ENCODE results near the gene ABLIM3. TPM values are rescaled to one million over a fixed set of nuclear protein-coding genes. Genes with fewer than 3 reads are reported as not detected.

ABLIM3 gene
- total and polyA plus RNA-seq, 5 donors = 81.3 to 185 (median 159) TPM

DNA sequence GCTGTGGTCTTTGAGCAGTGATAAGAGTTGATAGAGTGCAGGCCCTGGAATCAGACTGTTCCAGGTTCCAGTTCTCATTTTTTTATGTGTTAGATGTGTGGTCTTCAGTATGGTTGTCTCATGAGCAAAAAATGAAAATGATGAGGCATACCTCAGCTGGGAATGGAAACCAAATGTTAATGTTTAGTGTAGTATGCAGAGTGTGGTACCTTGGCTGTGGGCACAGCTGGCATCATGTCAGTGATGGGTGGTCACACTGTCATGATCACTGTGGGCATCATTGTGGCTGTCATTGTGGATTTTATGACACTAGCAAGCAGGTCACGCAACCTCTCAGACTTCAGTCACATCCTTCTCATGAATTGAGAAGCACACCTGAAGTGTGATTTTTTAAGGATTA, 6.4 kb downstream of the ABLIM3 start:
- ATAC-seq (no peak), DNase-seq (no peak)
- Histone ChIP-seq H3K27me3 (ENCODE audit: control insufficient read depth, insufficient read depth) (no peaks in the 10 kb centered on the region), H3K9me3 (ENCODE audit: control insufficient read depth, low read length) (no peaks in the 10 kb centered on the region), H3K27ac (ENCODE audit: low read length) (peak overlapping the region; percentile 87), H3K4me1 (ENCODE audit: control insufficient read depth, insufficient read depth, low read length) (peaks cover 26% of the 10 kb centered on the region), H3K4me3 (ENCODE audit: low read length) (no peak overlapping the region)
- intact Hi-C loops (cut with DNase I) = no loop called here
- WGBS = 97% methylated on average over 1 of the region's 1 CpG

DNA sequence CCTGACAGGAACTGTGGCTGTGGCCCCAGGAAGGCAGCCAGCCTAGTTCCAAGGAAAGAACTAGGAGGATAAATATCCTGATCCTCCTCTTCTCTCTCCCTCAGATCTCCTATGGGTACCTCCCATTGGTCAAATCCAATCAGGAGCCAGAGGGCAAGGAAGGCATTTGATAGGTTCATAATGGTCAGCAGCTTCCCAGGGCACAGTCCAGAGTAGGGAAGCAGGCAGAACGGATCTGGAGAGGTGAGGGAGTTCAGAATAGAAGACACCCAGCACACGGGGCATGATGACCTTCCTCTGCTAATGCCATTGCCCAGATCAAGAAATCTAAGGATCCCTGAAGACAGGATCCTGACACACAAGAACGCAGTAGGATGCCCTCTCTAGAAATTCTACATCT, 8.6 kb downstream of the ABLIM3 start:
- Histone ChIP-seq H3K9me3 (ENCODE audit: control insufficient read depth, low read length) (no peaks in the 10 kb centered on the region), H3K27ac (ENCODE audit: low read length) (peak overlapping the region; percentile 86), H3K4me3 (ENCODE audit: low read length) (no peak overlapping the region), H3K27me3 (ENCODE audit: control insufficient read depth, insufficient read depth) (no peaks in the 10 kb centered on the region), H3K4me1 (ENCODE audit: control insufficient read depth, insufficient read depth, low read length) (peaks cover 36% of the 10 kb centered on the region)
- ATAC-seq = peak; percentile 34 to 65
- WGBS = 39% methylated on average over 3 of the region's 3 CpGs
- intact Hi-C loops (cut with DNase I) = no loop called here
- no peak for DNase-seq

DNA sequence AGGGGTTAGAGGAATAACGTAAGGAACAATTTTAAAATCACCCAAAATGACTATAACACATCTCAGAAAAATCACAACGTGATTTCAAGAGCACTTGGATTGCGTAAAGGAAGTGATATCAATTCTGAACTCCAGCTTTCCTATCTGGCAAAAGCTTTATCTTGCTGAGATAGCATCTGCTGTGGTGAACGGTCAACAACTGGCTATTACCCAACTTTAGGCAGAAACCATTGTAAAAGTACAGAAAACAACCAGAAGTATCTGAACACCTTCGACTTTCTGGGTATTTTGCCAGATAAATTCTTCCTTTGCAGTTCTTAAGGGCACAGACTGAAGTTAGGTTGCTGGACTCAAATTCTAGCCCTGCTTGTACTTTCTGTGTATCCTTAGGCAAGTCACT, 9.2 kb downstream of the ABLIM3 start:
- Histone ChIP-seq H3K4me1 (ENCODE audit: control insufficient read depth, insufficient read depth, low read length) (peaks cover 42% of the 10 kb centered on the region), H3K9me3 (ENCODE audit: control insufficient read depth, low read length) (no peaks in the 10 kb centered on the region), H3K4me3 (ENCODE audit: low read length) (no peak overlapping the region), H3K27ac (ENCODE audit: low read length) (peak overlapping the region; percentile 51), H3K27me3 (ENCODE audit: control insufficient read depth, insufficient read depth) (no peaks in the 10 kb centered on the region)
- ATAC-seq = peak; percentile 5 to 42
- no peak for DNase-seq
- intact Hi-C loops (cut with DNase I) = no loop called here
- WGBS = 11% methylated on average over 5 of the region's 5 CpGs

DNA sequence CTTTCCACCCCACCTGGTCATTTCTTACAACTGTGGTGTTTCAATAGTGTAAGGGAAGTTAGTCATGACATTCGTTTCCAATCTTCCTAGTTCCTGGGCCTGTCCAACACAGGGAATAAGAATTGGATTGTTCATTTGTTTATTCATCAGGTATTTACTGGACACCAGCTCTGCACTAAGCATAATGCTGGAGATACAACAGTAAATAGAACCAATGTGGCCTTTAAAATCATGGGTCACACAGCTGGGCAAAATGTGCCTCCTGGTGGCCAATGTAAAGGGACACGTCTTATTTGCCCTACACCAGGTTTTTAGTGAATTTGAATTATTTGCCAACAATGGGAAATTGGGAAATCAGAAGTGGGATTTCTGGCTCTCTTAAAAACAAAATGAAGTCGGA, 10.4 kb downstream of the ABLIM3 start:
- Histone ChIP-seq H3K9me3 (ENCODE audit: control insufficient read depth, low read length) (no peaks in the 10 kb centered on the region), H3K27me3 (ENCODE audit: control insufficient read depth, insufficient read depth) (no peaks in the 10 kb centered on the region), H3K4me1 (ENCODE audit: control insufficient read depth, insufficient read depth, low read length) (peaks cover 48% of the 10 kb centered on the region), H3K4me3 (ENCODE audit: low read length) (no peak overlapping the region), H3K27ac (ENCODE audit: low read length) (peak overlapping the region; percentile 94)
- DNase-seq (no peak), ATAC-seq (no peak)
- intact Hi-C loops (cut with DNase I) = no loop called here
- WGBS = 65% methylated on average over 3 of the region's 3 CpGs

DNA sequence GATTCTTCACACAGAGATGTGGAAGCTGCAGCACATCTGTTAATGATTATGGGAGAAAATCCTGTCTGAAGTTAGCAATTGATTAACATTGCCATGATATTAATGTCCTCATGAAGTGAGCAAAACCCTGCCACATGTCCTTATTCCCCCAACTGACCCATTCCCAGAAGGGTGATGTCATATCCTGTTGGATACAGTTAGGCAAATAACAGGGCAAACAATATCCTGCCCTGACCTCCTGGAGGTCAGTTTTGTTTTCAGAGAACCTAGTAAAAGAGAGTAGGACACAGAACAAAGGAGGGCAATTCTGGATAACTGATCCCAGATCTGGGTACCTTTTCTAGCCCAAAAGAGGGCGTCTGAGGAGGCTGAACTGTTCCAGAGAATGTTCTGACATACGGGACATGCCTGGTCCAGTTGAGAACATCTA, 11.0 kb downstream of the ABLIM3 start:
- ATAC-seq (peak; percentile 25 to 53), DNase-seq (no peak)
- Histone ChIP-seq H3K4me3 (ENCODE audit: low read length) (no peak overlapping the region), H3K9me3 (ENCODE audit: control insufficient read depth, low read length) (no peaks in the 10 kb centered on the region), H3K27me3 (ENCODE audit: control insufficient read depth, insufficient read depth) (no peaks in the 10 kb centered on the region), H3K4me1 (ENCODE audit: control insufficient read depth, insufficient read depth, low read length) (peaks cover 48% of the 10 kb centered on the region), H3K27ac (ENCODE audit: low read length) (peak overlapping the region; percentile 97)
- intact Hi-C loops (cut with DNase I) = no loop called here
- WGBS = 50% methylated on average over 2 of the region's 2 CpGs

DNA sequence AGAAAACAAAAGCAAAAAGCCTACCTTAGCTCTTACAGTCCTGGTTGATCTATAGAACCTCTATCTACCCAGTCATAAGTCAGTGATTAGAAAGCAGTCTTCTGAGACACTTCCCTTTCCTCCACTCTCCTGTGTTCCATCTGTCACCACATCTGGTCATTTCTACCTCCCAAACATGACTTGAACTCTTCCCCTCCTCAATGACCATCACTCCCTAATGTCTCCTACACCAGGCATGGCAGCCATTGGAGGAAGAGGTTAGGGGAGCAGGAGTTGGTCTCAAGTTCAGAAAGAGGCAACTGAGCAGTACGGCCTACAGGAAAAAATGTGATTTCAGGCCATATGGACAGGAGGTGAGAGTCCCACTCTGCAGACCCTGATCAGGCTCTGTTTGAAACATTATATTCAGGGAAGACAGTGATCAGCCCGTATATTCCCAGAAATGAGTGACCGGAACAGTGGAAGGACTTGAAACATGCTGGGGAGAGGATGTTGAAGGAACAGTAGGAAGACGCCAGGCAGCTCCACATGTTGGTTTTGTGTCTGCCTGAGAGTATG, 12.0 kb downstream of the ABLIM3 start:
- ATAC-seq (no peak), DNase-seq (no peak)
- Histone ChIP-seq H3K27ac (ENCODE audit: low read length) (peak overlapping the region; percentile 92), H3K4me1 (ENCODE audit: control insufficient read depth, insufficient read depth, low read length) (peaks cover 42% of the 10 kb centered on the region), H3K4me3 (ENCODE audit: low read length) (no peak overlapping the region), H3K27me3 (ENCODE audit: control insufficient read depth, insufficient read depth) (no peaks in the 10 kb centered on the region), H3K9me3 (ENCODE audit: control insufficient read depth, low read length) (no peaks in the 10 kb centered on the region)
- intact Hi-C loops (cut with DNase I) = no loop called here
- WGBS = 84% methylated on average over 4 of the region's 4 CpGs

DNA sequence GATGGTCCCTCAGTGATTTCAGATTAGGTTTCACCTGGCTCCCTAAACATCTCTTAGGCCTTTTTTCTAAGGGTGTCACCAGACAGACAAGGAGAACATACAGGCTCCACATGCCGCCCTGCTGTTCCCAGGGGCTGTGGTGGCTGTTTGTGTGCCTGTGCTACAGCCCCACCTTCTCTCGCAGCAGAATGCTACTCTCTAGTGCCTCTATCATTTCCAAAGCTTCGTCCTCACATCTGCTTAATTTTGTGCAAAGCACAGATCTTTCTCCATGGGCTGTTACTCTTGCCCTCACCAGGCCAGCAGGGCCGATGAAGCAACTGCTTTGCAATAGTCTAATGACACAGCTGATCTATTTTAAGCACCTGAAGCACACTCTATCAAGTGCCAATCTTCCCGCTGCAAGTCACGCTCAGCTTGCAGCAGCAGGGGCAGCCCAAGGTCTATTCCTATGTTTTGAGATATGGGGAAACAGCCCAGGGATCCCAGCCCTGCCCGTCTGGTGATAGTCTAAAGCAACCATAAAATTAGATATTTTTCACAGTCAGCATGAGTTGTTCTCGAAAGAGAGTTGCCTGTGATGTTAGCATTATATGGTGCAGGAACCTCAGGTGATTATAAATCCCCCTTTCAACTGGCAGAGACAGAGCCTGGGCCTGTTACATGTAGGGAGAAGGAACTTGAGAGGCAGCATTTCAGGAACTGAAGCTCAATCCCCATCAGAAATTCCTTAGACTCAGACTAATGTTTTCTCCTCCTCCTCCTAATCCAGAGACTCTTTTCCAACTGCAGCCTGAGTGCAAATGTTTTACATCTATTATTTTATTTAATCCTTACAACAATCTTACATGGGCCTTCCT, 12.7 kb downstream of the ABLIM3 start:
- no peak overlapping the region for H3K4me3 ChIP-seq (ENCODE audit: low read length)
- ATAC-seq (peak; percentile 75 to 78), DNase-seq (peak; percentile 58 to 79 (median 76))
- no peaks in the 10 kb centered on the region for H3K9me3 ChIP-seq (ENCODE audit: control insufficient read depth, low read length)
- WGBS = 38% methylated on average over 8 of the region's 8 CpGs
- no peaks in the 10 kb centered on the region for H3K27me3 ChIP-seq (ENCODE audit: control insufficient read depth, insufficient read depth)
- H3K27ac ChIP-seq (ENCODE audit: low read length) = peak overlapping the region; percentile 92
- intact Hi-C loops (cut with DNase I) = no loop called here
- H3K4me1 ChIP-seq (ENCODE audit: control insufficient read depth, insufficient read depth, low read length) = peaks cover 37% of the 10 kb centered on the region

DNA sequence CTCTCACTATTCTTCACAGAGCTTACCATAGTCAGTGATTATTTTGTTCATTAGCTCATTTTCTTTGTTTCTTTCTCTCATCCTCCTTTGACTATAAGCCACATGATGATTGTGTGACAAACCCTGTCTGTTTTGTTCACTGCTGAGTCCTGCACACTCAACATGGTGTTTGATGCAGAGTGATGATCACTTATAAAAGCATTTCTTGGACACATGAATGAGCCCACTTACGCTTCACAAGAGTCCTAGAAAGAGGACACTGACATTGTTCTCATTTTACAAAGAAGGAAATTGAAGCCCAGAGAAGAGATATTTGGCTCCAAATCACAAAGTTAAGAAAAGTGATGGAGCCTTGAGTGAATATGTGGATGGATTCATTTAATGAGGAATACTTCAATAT, 13.4 kb downstream of the ABLIM3 start:
- Histone ChIP-seq H3K27me3 (ENCODE audit: control insufficient read depth, insufficient read depth) (no peaks in the 10 kb centered on the region), H3K27ac (ENCODE audit: low read length) (peak overlapping the region; percentile 90), H3K9me3 (ENCODE audit: control insufficient read depth, low read length) (no peaks in the 10 kb centered on the region), H3K4me3 (ENCODE audit: low read length) (no peak overlapping the region), H3K4me1 (ENCODE audit: control insufficient read depth, insufficient read depth, low read length) (peaks cover 40% of the 10 kb centered on the region)
- ATAC-seq (no peak), DNase-seq (no peak)
- intact Hi-C loops (cut with DNase I) = no loop called here
- 57% methylated on average over 1 of the region's 1 CpG for WGBS

DNA sequence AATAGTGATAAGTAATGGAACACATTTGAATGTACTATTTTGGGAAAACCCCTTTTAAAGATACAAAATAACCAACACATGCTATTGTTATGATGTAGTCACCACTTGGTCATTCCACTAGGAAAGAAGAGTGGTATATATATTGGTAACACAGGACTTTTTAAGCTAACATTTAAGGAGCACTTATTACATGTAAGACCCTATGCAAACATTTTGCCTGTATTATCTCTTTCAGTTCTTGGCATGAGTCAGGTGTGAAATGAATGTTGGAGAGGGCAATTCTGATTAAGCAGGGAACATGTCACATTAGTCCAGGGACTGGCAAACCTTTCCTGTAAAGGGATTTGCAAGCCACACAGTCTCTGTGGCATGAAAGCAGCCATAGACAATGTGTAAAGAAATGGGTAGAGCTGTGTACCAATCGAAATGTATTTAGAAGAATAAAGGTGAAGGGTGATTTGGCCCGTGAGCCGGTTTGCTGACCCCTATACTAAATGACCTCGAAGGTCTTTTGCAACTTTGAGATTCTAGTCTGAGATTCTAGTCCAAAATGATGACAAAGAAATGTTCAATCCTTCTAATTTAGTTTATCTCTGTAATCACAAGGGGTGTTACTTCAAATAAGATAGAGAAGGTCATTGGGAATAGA, 15.3 kb downstream of the ABLIM3 start:
- H3K4me1 ChIP-seq (ENCODE audit: control insufficient read depth, insufficient read depth, low read length) = peaks cover 44% of the 10 kb centered on the region
- H3K27me3 ChIP-seq (ENCODE audit: control insufficient read depth, insufficient read depth) = no peaks in the 10 kb centered on the region
- peak overlapping the region; percentile 75 for H3K27ac ChIP-seq (ENCODE audit: low read length)
- intact Hi-C loops (cut with DNase I) = no loop called here
- no peak for DNase-seq
- no peak overlapping the region for H3K4me3 ChIP-seq (ENCODE audit: low read length)
- peak in 1 of 2 donors; percentile 29 for ATAC-seq
- 64% methylated on average over 4 of the region's 4 CpGs for WGBS
- no peaks in the 10 kb centered on the region for H3K9me3 ChIP-seq (ENCODE audit: control insufficient read depth, low read length)

DNA sequence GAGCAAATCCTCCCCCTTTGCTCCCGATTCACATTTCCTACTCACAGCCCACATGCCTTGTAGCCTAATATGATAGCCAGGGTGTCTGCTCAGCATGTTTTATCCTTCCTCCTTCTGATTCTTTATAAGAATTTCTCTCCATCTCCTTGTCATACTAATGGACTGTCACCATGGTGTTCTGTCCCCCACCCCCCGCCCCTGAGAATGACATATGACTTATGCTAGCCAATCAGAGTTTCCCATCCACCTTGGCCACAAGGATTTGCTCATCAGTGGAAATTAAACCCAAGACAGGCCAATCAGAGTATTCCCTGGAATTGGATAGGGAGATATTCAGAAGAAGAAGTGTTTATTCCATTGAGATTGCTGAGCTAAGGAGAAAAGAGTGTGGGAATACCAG, 16.0 kb downstream of the ABLIM3 start:
- DNase-seq = no peak
- Histone ChIP-seq H3K9me3 (ENCODE audit: control insufficient read depth, low read length) (no peaks in the 10 kb centered on the region), H3K27ac (ENCODE audit: low read length) (peak overlapping the region; percentile 86), H3K4me1 (ENCODE audit: control insufficient read depth, insufficient read depth, low read length) (peaks cover 42% of the 10 kb centered on the region), H3K4me3 (ENCODE audit: low read length) (no peak overlapping the region), H3K27me3 (ENCODE audit: control insufficient read depth, insufficient read depth) (no peaks in the 10 kb centered on the region)
- intact Hi-C loops (cut with DNase I) = no loop called here
- ATAC-seq = no peak
- WGBS = 64% methylated on average over 2 of the region's 2 CpGs

DNA sequence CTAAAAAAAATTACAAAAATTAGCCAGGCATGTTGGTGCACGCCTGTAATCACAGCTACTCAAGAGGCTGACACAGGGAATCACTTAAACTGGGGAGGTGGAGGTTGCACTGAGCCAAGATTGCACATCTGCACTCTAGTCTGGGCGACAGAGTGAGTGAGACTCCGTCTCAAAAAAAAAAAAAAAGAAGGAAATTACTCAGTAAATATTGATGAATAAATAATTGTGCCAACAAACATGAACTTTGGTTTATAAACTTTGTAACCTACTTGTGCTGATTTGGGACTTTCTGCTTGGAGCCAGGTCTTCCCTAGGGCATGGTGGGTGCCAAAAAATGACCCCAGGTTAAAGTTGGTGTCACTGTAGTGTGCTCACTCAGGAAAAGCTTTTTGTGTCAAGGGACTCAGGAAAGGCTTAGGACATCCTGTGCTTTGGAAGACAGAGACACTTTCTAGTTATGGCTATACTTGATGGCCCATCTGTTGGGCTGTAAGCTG, 19.0 kb downstream of the ABLIM3 start:
- WGBS = 39% methylated on average over 3 of the region's 3 CpGs

More for the DNA sequence above, 19.0 kb downstream of the ABLIM3 start:
- H3K9me3 ChIP-seq (ENCODE audit: control insufficient read depth, low read length) = no peaks in the 10 kb centered on the region
- peaks cover 29% of the 10 kb centered on the region for H3K4me1 ChIP-seq (ENCODE audit: control insufficient read depth, insufficient read depth, low read length)
- DNase-seq (no peak), ATAC-seq (no peak)
- no peak overlapping the region for H3K4me3 ChIP-seq (ENCODE audit: low read length)
- peak overlapping the region; percentile 89 for H3K27ac ChIP-seq (ENCODE audit: low read length)
- H3K27me3 ChIP-seq (ENCODE audit: control insufficient read depth, insufficient read depth) = no peaks in the 10 kb centered on the region
- intact Hi-C loops (cut with DNase I) = loop anchor here in 1 of 4 donors (10.0 kb wide), 1 partner anchor 54 kb away; no protein-coding TSS in a partner anchor

All from right cardiac atrium (tissue), 5 donors.